Liver (tissue), 3 donors: ENCODE data around the gene WNT11.

ENCODE experiments used
- CTCF ChIP-seq: fragments of 150-350 bp; IDR thresholded peaks from 2 replicates; pipeline ENCODE4 v1.5.1; 2017; ENCODE audit warnings: improper control_type of control experiment, low read depth, low read length; ENCODE audit not compliant: missing input control
- GABPA ChIP-seq, 2 donors: IDR thresholded peaks in 1 of 2; conservative IDR thresholded peaks in 1 of 2; 2 replicates each; pipeline ENCODE4 v1.6.1; 2016; ENCODE audit warnings: antibody characterized with exemption in 2 of 2, mild to moderate bottlenecking in 1 of 2, moderate library complexity in 1 of 2
- HNF4G ChIP-seq: IDR thresholded peaks from 2 replicates; pipeline ENCODE4 v1.6.1; 2016; ENCODE audit warnings: antibody characterized with exemption
- JUND ChIP-seq, 2 donors: IDR thresholded peaks; 2 replicates each; pipeline ENCODE4 v1.6.1; 2016; ENCODE audit warnings: antibody characterized with exemption in 2 of 2
- RAD21 ChIP-seq, 2 donors: IDR thresholded peaks; 2 replicates each; pipeline ENCODE4 v1.6.1; 2016; ENCODE audit warnings: antibody characterized with exemption in 2 of 2, mild to moderate bottlenecking in 2 of 2
- REST ChIP-seq: IDR thresholded peaks from 2 replicates; pipeline ENCODE4 v1.6.1; 2016; ENCODE audit warnings: antibody characterized with exemption, mild to moderate bottlenecking
- RXRA ChIP-seq, 2 donors: IDR thresholded peaks; 2 replicates each; pipeline ENCODE4 v1.6.1; 2017 to 2018; ENCODE audit warnings: antibody characterized with exemption in 2 of 2, mild to moderate bottlenecking in 1 of 2
- SP1 ChIP-seq: IDR thresholded peaks from 2 replicates; pipeline ENCODE4 v1.6.1; 2018; ENCODE audit warnings: antibody characterized with exemption, mild to moderate bottlenecking
- TF ChIP-seq, protein P1 (sequence below): IDR thresholded peaks from 2 replicates; pipeline ENCODE4 v1.6.1; 2016; ENCODE audit warnings: antibody characterized with exemption
- donor health status: healthy.
- donor health status: healthy.

DNA sequence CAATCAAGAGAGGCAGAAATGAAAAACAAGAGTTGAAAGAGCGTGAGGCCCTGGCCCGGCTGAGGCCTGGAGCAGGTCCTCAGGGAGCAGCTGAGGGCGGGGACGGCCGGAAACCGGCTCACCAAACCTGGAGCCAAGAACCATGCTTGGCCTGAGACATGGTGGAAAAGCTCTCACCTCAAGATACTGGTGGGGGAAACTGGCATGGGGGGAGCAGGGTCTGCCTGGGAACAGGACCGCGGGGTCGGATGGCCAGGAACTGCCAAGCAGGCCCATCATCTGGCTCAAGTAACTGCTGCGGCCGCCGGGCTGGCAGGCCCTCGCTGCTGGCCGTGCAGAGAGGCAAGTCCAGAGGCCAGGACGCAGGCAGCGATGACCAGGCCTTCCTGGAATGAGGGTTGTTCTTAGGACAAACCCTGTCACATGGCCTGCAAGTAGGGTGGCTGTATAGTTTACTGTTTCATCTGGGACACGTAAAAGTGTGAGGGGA, 18.9 kb upstream of the WNT11 start:
- no peak for TF ChIP-seq CTCF
- TF ChIP-seq GABPA (IDR thresholded peaks at IDR 0.05 in 1 of 2, conservative IDR thresholded peaks at IDR 0.05 in 1 of 2) = no peak
- TF ChIP-seq RAD21 (IDR thresholded peaks at IDR 0.05) = no peak
- TF ChIP-seq SP1 = peak; percentile 58
- TF ChIP-seq, protein P1, sequence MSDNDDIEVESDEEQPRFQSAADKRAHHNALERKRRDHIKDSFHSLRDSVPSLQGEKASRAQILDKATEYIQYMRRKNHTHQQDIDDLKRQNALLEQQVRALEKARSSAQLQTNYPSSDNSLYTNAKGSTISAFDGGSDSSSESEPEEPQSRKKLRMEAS = no peak
- TF ChIP-seq RXRA (IDR thresholded peaks at IDR 0.05) = peak in 1 of 2 donors; percentile 27
- no peak for TF ChIP-seq JUND (IDR thresholded peaks at IDR 0.05)
- TF ChIP-seq HNF4G = no peak
- TF ChIP-seq REST = no peak
